ENCODE measurements around the gene HPCA.

Gene HPCA

GRCh38 chr1:32890516-32891240 lies 4.4 kb downstream of the HPCA start:
- DNase-seq, result no peak

GRCh38 chr1:32891241-32891570 lies 4.9 kb downstream of the HPCA start:
- no peak for DNase-seq

- no peak for DNase-seq
Observed at GRCh38 chr1:32891630-32892029, 5.3 kb downstream of the HPCA start.

GRCh38 chr1:32892368-32893197 lies 6.3 kb downstream of the HPCA start:
- peak; percentile 50 for DNase-seq

DNA sequence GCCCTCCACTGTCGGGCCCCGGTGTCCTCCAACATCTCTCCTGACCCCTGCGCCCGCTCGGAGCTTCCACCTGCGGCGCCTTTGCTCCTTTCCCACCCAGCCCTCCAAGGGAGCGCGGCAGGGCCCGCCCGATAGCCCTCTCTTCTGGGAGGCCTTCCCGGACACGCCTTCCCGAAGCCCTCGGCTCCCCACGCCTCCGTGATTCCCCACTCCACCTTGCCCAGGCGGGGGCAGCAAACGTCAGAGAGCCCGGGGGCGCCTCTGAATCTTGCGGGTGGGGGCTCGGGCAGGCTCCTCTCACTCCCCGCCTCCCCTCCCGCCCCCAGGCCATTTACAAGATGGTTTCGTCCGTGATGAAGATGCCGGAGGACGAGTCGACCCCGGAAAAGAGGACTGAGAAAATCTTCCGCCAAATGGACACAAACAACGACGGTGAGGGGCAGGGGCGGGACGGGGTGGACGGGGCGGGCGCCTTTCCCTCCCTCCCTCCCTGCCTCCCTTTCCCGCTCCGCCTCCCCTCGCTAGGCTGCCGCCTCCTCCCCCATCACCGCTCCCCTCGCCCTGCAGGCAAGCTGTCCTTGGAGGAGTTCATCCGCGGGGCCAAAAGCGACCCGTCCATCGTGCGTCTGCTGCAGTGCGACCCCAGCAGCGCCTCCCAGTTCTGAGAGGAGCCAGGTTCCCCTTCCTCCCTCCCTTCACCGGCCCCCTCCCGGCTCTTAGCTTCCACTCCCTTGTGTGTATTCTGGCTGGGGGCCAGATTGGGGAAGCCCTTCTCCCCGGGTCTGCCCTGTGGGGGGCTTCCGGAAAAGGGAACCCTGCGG lies 7.1 kb downstream of the HPCA start:
- no peak for DNase-seq

DNA sequence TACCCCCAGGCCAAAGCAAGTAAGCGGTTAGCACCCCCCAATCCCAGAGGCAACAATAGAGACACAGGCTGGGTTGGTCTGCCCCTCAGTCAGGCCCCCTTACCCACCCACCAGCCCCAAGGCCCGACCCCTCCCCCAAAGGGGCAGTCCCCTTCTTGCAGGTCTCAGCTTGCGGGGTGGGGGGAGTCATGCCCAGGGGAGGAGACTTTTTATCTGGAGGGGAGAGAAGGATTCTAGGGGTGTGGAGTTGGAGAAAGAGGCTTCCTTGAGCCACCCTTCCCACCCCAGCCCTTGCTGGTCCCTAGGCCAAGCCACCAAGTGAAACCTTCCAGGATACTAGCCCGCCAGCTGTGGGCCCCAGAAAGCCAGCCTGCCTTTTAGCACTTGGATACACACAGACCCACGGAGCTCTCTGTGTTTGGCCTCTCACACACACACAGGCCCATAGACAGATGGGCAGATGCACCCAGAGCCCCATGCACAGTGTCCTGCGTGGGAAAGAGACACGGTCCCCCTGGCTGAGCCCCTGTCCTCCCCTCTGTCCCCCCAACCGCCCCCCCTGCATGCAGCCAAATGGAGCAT lies 7.8 kb downstream of the HPCA start:
- no peak for DNase-seq

DNA sequence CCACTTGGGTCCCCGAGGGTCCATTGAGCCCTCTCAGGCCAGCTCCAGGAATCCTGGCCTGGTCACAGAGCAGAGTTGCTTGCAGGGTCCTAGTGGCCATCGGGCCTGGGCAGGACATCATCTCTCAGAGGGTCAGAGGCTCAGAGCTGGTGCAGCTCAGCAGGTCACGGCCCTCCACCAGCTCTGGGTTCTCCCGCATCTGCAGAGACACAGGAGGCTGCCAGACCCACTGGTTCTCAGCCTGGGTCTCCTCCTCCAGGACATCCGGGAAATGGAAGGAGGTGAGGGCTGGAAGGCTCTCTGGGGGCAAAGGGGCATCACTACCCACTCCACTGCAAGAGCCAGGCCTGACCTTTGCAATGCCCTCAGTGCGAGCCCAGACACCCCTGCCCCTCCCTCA lies 8.4 kb downstream of the HPCA start:
- DNase-seq, result no peak

- no peak for DNase-seq
Observed at GRCh38 chr1:32895325-32896215, 9.3 kb downstream of the HPCA start.

DNA sequence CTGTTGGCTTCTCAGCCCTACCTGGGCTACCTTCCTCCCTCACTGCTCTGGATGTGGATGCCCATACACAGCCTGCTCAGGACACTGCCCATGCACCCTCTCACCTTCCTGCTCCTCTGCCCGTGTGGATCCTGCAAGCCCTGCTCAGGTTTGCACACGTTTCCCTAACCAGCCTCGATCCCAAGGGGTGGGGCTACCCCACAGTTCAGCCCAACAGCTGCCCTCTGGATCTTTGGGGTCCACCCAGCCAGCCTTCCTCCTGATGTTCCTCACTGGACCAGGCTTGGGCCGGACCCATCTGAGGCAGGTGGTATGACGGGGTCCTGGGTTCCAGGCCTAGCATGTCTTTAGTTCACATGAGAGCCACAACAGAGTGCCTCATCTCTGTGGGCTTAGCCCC lies 10.2 kb downstream of the HPCA start:
- DNase-seq, result no peak

- DNase-seq, result no peak
Observed at GRCh38 chr1:32897082-32898049, 11.1 kb downstream of the HPCA start.

GRCh38 chr1:32898056-32898455 lies 11.8 kb downstream of the HPCA start:
- DNase-seq, result no peak

DNA sequence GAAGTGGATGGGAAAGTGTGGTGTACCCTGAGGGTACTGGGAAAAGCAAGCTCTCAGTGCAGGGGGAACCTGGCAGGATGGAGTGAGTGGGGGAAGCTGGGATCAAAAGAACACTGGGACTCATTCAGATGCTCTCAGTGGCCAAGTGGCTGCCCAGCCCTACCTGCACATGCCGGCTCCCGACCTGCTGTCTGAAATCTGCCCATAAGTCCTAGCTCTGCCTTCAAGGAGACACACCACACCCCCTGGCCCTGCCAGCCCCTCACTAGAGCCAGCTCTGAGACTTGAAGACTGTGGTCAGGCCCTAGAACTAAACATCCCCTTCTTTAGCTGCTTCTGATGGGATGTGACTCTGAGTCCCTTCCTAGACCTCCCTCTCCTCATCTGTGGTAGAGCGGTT lies 12.7 kb downstream of the HPCA start:
- DNase-seq, result no peak

- no peak for DNase-seq
Observed at GRCh38 chr1:32899586-32900296, 13.4 kb downstream of the HPCA start.

DNA sequence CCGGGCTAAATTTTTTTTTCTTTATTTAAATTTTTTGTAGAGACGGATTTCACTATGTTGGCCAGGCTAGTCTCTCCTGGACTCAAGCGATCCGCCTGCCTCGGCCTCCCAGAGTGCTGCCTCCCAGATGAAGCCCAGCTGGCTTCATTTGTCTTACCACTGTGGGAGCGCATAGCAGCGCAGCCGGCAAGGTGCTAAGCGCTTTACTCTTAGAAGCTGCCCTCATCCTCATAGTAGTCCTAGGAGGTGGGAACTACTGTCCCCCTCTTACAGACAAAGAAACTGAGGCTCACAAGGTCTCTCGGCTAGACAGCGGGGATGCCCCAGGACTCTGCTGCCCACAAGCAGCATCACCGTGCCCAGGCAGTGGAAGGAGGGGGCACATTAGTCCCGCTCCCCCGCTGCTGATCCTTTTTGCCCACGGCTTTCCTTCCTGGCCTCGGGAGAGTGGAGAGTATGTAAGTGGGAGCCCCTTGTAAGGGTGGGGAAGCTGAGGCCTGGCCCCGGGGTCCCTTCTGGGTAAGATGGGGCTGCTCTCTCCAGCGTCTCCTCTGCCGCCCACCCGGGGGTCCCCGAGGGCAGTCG lies 14.2 kb downstream of the HPCA start:
- DNase-seq, result no peak

DNA sequence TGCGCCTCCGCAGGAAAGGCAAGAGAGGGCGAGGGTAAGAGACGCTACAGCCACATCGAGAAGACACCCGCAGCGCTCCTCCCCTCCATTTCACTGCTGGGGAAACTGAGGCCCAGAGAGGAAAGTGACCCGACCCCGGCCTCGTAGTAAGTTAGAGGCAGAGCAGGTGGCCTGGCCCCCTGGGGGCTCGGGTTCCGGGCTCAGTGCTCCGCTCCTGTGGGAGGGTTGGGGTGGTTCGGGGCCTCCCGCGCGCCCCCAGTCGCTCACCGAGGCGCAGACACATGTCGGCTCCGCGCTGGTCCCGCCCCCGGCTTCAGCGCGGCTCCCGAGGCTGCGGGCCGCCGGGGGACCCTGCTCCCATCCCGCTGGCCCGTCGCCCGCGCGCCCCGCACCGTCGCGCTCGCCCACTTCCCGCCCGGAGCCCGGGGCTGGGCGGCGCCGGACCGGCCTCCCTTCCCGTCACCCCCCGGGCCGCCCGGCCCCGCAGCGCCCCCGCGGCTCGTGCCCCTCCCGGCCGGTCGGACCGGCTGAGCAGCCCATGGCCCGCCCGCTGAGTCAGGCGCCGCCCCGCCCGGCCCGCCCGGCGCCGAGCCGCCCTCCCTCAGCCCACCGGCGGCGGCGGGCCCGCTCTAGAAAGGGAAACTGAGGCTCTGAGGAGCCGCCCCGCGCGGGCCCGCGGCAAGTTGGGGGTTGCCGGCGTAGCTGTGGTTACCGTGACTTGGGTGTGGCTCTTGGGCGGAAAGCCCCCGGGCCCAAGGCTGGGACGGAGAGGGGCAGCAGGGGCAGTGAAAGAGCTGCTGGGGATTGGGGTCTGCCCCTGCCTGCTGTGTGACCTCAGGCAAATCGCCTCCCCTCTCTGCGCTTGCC lies 14.9 kb downstream of the HPCA start, which contains the start of gene TMEM54:
TSS of gene TMEM54 (minus strand) at position 434 of the 867 bp plus-strand sequence. CDS start at position 283, 151 bp downstream.
- DNase-seq, result no peak

- no peak for DNase-seq
Observed at GRCh38 chr1:32901823-32902534, 15.7 kb downstream of the HPCA start.

- DNase-seq, result no peak
Observed at GRCh38 chr1:32902535-32902920, 16.2 kb downstream of the HPCA start.

Data from activated T-cell treated with anti-CD3 and anti-CD28 coated beads, Interleukin-2, amount 50 U/mL, for 1 hour (primary cell).